Fibroblast of the aortic adventitia (primary cell): ENCODE results near the gene LIMA1. TPM values are rescaled to one million over a fixed set of nuclear protein-coding genes. Genes with fewer than 3 reads are reported as not detected.

Experiments
- DNase-seq: peaks from one replicate; pipeline ENCODE4 v3.0.0-alpha.2; 2010; ENCODE audit warnings: low read depth
- H3K4me3 ChIP-seq: 2 replicates; pipeline ENCODE4 v1.5.1; 2011; ENCODE audit warnings: low read depth, mild to moderate bottlenecking, control low read depth, low read length, moderate library complexity
- CTCF ChIP-seq: IDR thresholded peaks from 2 replicates; pipeline ENCODE4 v1.5.1; 2011; ENCODE audit warnings: mild to moderate bottlenecking, low read length, control low read depth, inconsistent platforms; ENCODE audit not compliant: insufficient read depth
- total RNA-seq: library from RNA; depleted of rRNA; stranded (reverse); fragments of >200 nt; gene quantifications from 2 replicates; pipeline ENCODE4 v1.2.3, GENCODE V29; 2012; ENCODE audit warnings: low replicate concordance

LIMA1 gene
- total RNA-seq, 1 donor, result 229 TPM

- TF ChIP-seq CTCF, result no peak
- peak; percentile 25 for DNase-seq
Observed at GRCh38 chr12:50182461-50182860, 100.9 kb downstream of the LIMA1 start.

GRCh38 chr12:50181691-50182090, 101.6 kb downstream of the LIMA1 start:
- H3K4me3 ChIP-seq, result no peak overlapping the region
- no peak for DNase-seq
- no peak for TF ChIP-seq CTCF

More at GRCh38 chr12:50182461-50182860, 100.9 kb downstream of the LIMA1 start:
- no peak overlapping the region for H3K4me3 ChIP-seq

GRCh38 chr12:50175716-50176026, 107.6 kb downstream of the LIMA1 start:
- no peak overlapping the region for H3K4me3 ChIP-seq
- DNase-seq, result no peak
- no peak for TF ChIP-seq CTCF

GRCh38 chr12:50174971-50175715, 108.2 kb downstream of the LIMA1 start:
- DNase-seq, result peak; percentile 94
- H3K4me3 ChIP-seq, result no peak overlapping the region
- TF ChIP-seq CTCF, result peak; percentile 64

- H3K4me3 ChIP-seq, result peak within 1 kb of the TSS; percentile 85
- peak; percentile 97 for DNase-seq
- TF ChIP-seq CTCF, result peak; percentile 11
Observed at GRCh38 chr12:50167049-50167828, 116.1 kb downstream of the LIMA1 start, which contains the start of gene CERS5. Gene CERS5, minus strand, starts transcription at chr12:50167369. Its CDS starts 72 bp downstream, at chr12:50167297.

- no peak for DNase-seq
- peak overlapping the region; percentile 85 for H3K4me3 ChIP-seq
- TF ChIP-seq CTCF, result no peak
Observed at GRCh38 chr12:50166799-50167048, 116.6 kb downstream of the LIMA1 start.

- no peak for TF ChIP-seq CTCF
- H3K4me3 ChIP-seq, result no peak overlapping the region
Observed at GRCh38 chr12:50164963-50165362, 118.4 kb downstream of the LIMA1 start.

More at GRCh38 chr12:50164963-50165362, 118.4 kb downstream of the LIMA1 start:
- no peak for DNase-seq
